T-cell (primary cell): ENCODE results near the gene PRODH2. TPM values are rescaled to one million over a fixed set of nuclear protein-coding genes. Genes with fewer than 3 reads are reported as not detected.

Experiments used
- ATAC-seq, 4 experiments: fragments of 200-7000 bp in 3 of 4; fragments of 150-1000 bp in 1 of 4; cut with Tn5 transposase; replicated peaks in 1 of 4; 1 replicate in 3 of 4; 2 replicates in 1 of 4; pipeline ENCODE4 v1.10.0; 2021; ENCODE audit warnings: moderate library complexity in 3 of 4, mild to moderate bottlenecking in 2 of 4, moderate number of reproducible peaks in 1 of 4
- CTCF ChIA-PET, 2 donors: fragments of 300-600 bp; sonication (Branson Sonifier 250); formaldehyde crosslinking; loops; one replicate each; lab custom pipeline; 2022; ENCODE audit warnings: antibody characterized with exemption in 2 of 2; lab: Charles Lee
- POLR2A ChIA-PET, 2 donors: fragments of 300-600 bp; sonication (Branson Sonifier 250); formaldehyde crosslinking; loops; one replicate each; lab custom pipeline; 2022; ENCODE audit warnings: antibody characterized with exemption in 2 of 2; lab: Charles Lee
- DNase-seq, 35 experiments: peaks; one replicate each; pipeline versions ENCODE4 v3.0.0 to v3.0.0-alpha.2; 2013 to 2023
- H3K27ac ChIP-seq: one replicate; pipeline ENCODE4 v1.5.1; 2013; ENCODE audit warnings: low read length
- H3K27me3 ChIP-seq, 2 experiments: replicated peaks in 1 of 2; 1 replicate in 1 of 2; 2 replicates in 1 of 2; pipeline versions ENCODE4 v1.6.1 to v1.7.0; 2013; ENCODE audit warnings: low read length in 1 of 2, mixed read lengths in 1 of 2; ENCODE audit not compliant: control insufficient read depth in 2 of 2, insufficient read depth in 2 of 2; ENCODE audit errors: extremely low read depth in 1 of 2
- H3K36me3 ChIP-seq, 2 donors: 1 replicate in 1 of 2; 2 replicates in 1 of 2; pipeline versions ENCODE4 v1.6.1 to v1.7.0; 2013; ENCODE audit warnings: low read length in 1 of 2; ENCODE audit not compliant: control insufficient read depth in 2 of 2, insufficient read depth in 1 of 2; ENCODE audit errors: extremely low read depth in 1 of 2
- H3K4me1 ChIP-seq, 2 experiments: 1 replicate in 1 of 2; 2 replicates in 1 of 2; pipeline versions ENCODE4 v1.6.1 to v1.7.0; 2013; ENCODE audit warnings: low read length in 2 of 2, mixed read lengths in 1 of 2; ENCODE audit not compliant: insufficient read depth in 2 of 2, control insufficient read depth in 1 of 2; ENCODE audit errors: extremely low read depth in 1 of 2
- H3K4me3 ChIP-seq, 2 donors: 1 replicate in 1 of 2; 2 replicates in 1 of 2; pipeline versions ENCODE4 v1.5.1 to v1.7.0; 2013; ENCODE audit warnings: mild to moderate bottlenecking in 2 of 2, low read length in 1 of 2, moderate library complexity in 1 of 2; ENCODE audit not compliant: control insufficient read depth in 1 of 2; ENCODE audit errors: extremely low read depth in 1 of 2
- H3K9me3 ChIP-seq: 2 replicates; pipeline ENCODE4 v1.7.0; 2013
- H3K27ac Mint-ChIP-seq, 2 donors: one replicate each; pipeline ENCODE4 v1.8.0; 2020 to 2021; ENCODE audit warnings: mild to moderate bottlenecking in 2 of 2, mixed read lengths in 2 of 2
- H3K27me3 Mint-ChIP-seq, 2 donors: one replicate each; pipeline ENCODE4 v1.8.0; 2021 to 2022; ENCODE audit warnings: mixed read lengths in 2 of 2
- H3K36me3 Mint-ChIP-seq: one replicate; pipeline ENCODE4 v1.8.0; 2021; ENCODE audit warnings: mixed read lengths
- H3K4me1 Mint-ChIP-seq, 3 donors: one replicate each; pipeline ENCODE4 v1.8.0; 2020 to 2022; ENCODE audit warnings: mixed read lengths in 3 of 3, mild to moderate bottlenecking in 1 of 3
- H3K4me3 Mint-ChIP-seq, 3 donors: one replicate each; pipeline ENCODE4 v1.8.0; 2020 to 2022; ENCODE audit warnings: mild to moderate bottlenecking in 3 of 3, mixed read lengths in 3 of 3, moderate library complexity in 3 of 3
- H3K9me3 Mint-ChIP-seq, 3 donors: one replicate each; pipeline ENCODE4 v1.8.0; 2020 to 2022; ENCODE audit warnings: mixed read lengths in 3 of 3
- WGBS: methylation state at CpG from one replicate; pipeline ENCODE4 v1.1.5; 2013; ENCODE audit warnings: missing lambda C conversion rate; ENCODE audit not compliant: insufficient coverage; 5-methylcytosine and 5-hydroxymethylcytosine counted together
- total RNA-seq, 35 experiments: library from RNA in 6 of 35; stranded (reverse) in 6 of 35; fragments of 120-200 nt in 1 of 35; gene quantifications; one replicate each; pipeline versions ENCODE4 v1.2.1 to v1.2.4 and lab custom pipeline; 2013 to 2026

The PRODH2 gene
- total RNA-seq, 5 donors from 2014 or later (not counting 1 experiment from before 2014, with no cell fraction given), result not detected

- H3K9me3 Mint-ChIP-seq, result no peaks in the 10 kb centered on the region
- H3K4me3 ChIP-seq, result no peak overlapping the region
- ChIA-PET CTCF (no interaction called here), POLR2A (no interaction called here)
- WGBS, result 90% methylated on average over 15 of the region's 15 CpGs
- H3K27ac Mint-ChIP-seq, result no peak overlapping the region
- H3K36me3 ChIP-seq, result no peaks in the 10 kb centered on the region
- H3K27ac ChIP-seq, result no peak overlapping the region
- no peak overlapping the region for H3K4me3 Mint-ChIP-seq
- no peaks in the 10 kb centered on the region for H3K9me3 ChIP-seq
- peaks cover 0 to 4% of the 10 kb centered on the region in 2 experiments for H3K4me1 ChIP-seq
- peaks cover 5 to 48% of the 10 kb centered on the region in 2 experiments for H3K27me3 ChIP-seq
- ATAC-seq (no peak), DNase-seq (no peak)
- no peaks in the 10 kb centered on the region for H3K36me3 Mint-ChIP-seq
- peaks cover 19 to 21% of the 10 kb centered on the region in 2 donors for H3K27me3 Mint-ChIP-seq
- peaks cover 3 to 6% (median 4%) of the 10 kb centered on the region in 3 donors for H3K4me1 Mint-ChIP-seq
Measured at GRCh38 chr19:35792312-35792711, 20.3 kb downstream of the PRODH2 start.

- no peaks in the 10 kb centered on the region for H3K36me3 ChIP-seq
- CTCF ChIA-PET, result no interaction called here
- H3K36me3 Mint-ChIP-seq, result no peaks in the 10 kb centered on the region
- no peak overlapping the region for H3K4me3 Mint-ChIP-seq
- 90% methylated on average over 5 of the region's 9 CpGs for WGBS
- no peaks in the 10 kb centered on the region for H3K9me3 ChIP-seq
- H3K27me3 ChIP-seq, result peaks cover 5 to 43% of the 10 kb centered on the region in 2 experiments
- DNase-seq, result no peak
- peaks cover 0 to 1% (median 0%) of the 10 kb centered on the region in 3 donors for H3K4me1 Mint-ChIP-seq
- ATAC-seq, result no peak
- POLR2A ChIA-PET, result no interaction called here
- H3K4me3 ChIP-seq, result no peak overlapping the region
- no peak overlapping the region for H3K27ac Mint-ChIP-seq
- H3K4me1 ChIP-seq, result no peaks in the 10 kb centered on the region
- H3K27ac ChIP-seq, result no peak overlapping the region
- peaks cover 14 to 16% of the 10 kb centered on the region in 2 donors for H3K27me3 Mint-ChIP-seq
- H3K9me3 Mint-ChIP-seq, result no peaks in the 10 kb centered on the region
Measured at GRCh38 chr19:35791814-35792279, 20.8 kb downstream of the PRODH2 start.

GRCh38 chr19:35790981-35791813 lies 21.4 kb downstream of the PRODH2 start:
- Mint-ChIP-seq H3K36me3 (no peaks in the 10 kb centered on the region), H3K27me3 (peaks cover 8 to 10% of the 10 kb centered on the region in 2 donors), H3K9me3 (no peaks in the 10 kb centered on the region), H3K4me1 (no peaks in the 10 kb centered on the region), H3K4me3 (no peak overlapping the region), H3K27ac (no peak overlapping the region)
- ChIA-PET CTCF (no interaction called here), POLR2A (no interaction called here)
- DNase-seq, result peak in 2 of 35 experiments; percentile 9 to 20
- no peaks in the 10 kb centered on the region for H3K4me1 ChIP-seq
- H3K9me3 ChIP-seq, result no peaks in the 10 kb centered on the region
- H3K27ac ChIP-seq, result no peak overlapping the region
- H3K27me3 ChIP-seq, result peaks cover 5 to 37% of the 10 kb centered on the region in 2 experiments
- WGBS, result 73% methylated on average over 20 of the region's 20 CpGs
- no peaks in the 10 kb centered on the region for H3K36me3 ChIP-seq
- peak in 1 of 4 experiments; percentile 40 for ATAC-seq
- H3K4me3 ChIP-seq, result no peak overlapping the region

GRCh38 chr19:35789978-35790944 lies 22.4 kb downstream of the PRODH2 start:
- Histone ChIP-seq H3K27ac (no peak overlapping the region), H3K4me1 (no peaks in the 10 kb centered on the region), H3K4me3 (no peak overlapping the region), H3K27me3 (peaks cover 0 to 30% of the 10 kb centered on the region in 2 experiments), H3K36me3 (peaks cover 0 to 8% of the 10 kb centered on the region in 2 donors), H3K9me3 (no peaks in the 10 kb centered on the region)
- peaks cover 4 to 5% of the 10 kb centered on the region in 2 donors for H3K27me3 Mint-ChIP-seq
- no peak overlapping the region for H3K4me3 Mint-ChIP-seq
- H3K27ac Mint-ChIP-seq, result no peak overlapping the region
- 85% methylated on average over 16 of the region's 19 CpGs for WGBS
- ChIA-PET CTCF (no interaction called here), POLR2A (no interaction called here)
- H3K4me1 Mint-ChIP-seq, result no peaks in the 10 kb centered on the region
- peak in 1 of 4 experiments; percentile 11 for ATAC-seq
- DNase-seq, result no peak
- no peaks in the 10 kb centered on the region for H3K9me3 Mint-ChIP-seq
- H3K36me3 Mint-ChIP-seq, result peaks cover 3% of the 10 kb centered on the region

GRCh38 chr19:35789195-35789977 lies 23.3 kb downstream of the PRODH2 start:
- H3K4me1 ChIP-seq, result no peaks in the 10 kb centered on the region
- H3K27ac ChIP-seq, result no peak overlapping the region
- ChIA-PET CTCF (no interaction called here), POLR2A (no interaction called here)
- H3K27me3 Mint-ChIP-seq, result peaks cover 4 to 5% of the 10 kb centered on the region in 2 donors
- H3K36me3 Mint-ChIP-seq, result peaks cover 3% of the 10 kb centered on the region
- H3K9me3 ChIP-seq, result no peaks in the 10 kb centered on the region
- H3K9me3 Mint-ChIP-seq, result no peaks in the 10 kb centered on the region
- DNase-seq, result no peak
- H3K27ac Mint-ChIP-seq, result no peak overlapping the region
- no peaks in the 10 kb centered on the region for H3K4me1 Mint-ChIP-seq
- H3K4me3 Mint-ChIP-seq, result no peak overlapping the region
- no peak overlapping the region for H3K4me3 ChIP-seq
- H3K27me3 ChIP-seq, result peaks cover 0 to 30% of the 10 kb centered on the region in 2 experiments
- no peak for ATAC-seq
- peaks cover 0 to 11% of the 10 kb centered on the region in 2 donors for H3K36me3 ChIP-seq
- 86% methylated on average over 8 of the region's 11 CpGs for WGBS
